ENCODE results near the gene TBR1.

Gene TBR1

GRCh38 chr2:161471631-161472030 is 55.5 kb downstream of the TBR1 start:
- peak; percentile 94 for DNase-seq (ENCODE audit: low read depth)
- TF ChIP-seq CTCF (IDR thresholded peaks at IDR 0.05; ENCODE audit: control insufficient read depth, extremely low read depth, insufficient read depth), result no peak
- H3K4me3 ChIP-seq (ENCODE audit: low read depth, low read length), result no peak overlapping the region

GRCh38 chr2:161474920-161475319 is 58.8 kb downstream of the TBR1 start:
- no peak overlapping the region for H3K4me3 ChIP-seq (ENCODE audit: low read depth, low read length)
- no peak for TF ChIP-seq CTCF (IDR thresholded peaks at IDR 0.05; ENCODE audit: control insufficient read depth, extremely low read depth, insufficient read depth)
- DNase-seq (ENCODE audit: low read depth), result no peak

Data from LNCaP clone FGC (cell line).